CD1c-positive myeloid dendritic cell (primary cell): ENCODE results near the gene LAYN.

Source experiments
- DNase-seq: peaks from one replicate; pipeline ENCODE4 v3.0.0-alpha.2; 2016; ENCODE audit errors: extremely low spot score

Gene LAYN

DNA sequence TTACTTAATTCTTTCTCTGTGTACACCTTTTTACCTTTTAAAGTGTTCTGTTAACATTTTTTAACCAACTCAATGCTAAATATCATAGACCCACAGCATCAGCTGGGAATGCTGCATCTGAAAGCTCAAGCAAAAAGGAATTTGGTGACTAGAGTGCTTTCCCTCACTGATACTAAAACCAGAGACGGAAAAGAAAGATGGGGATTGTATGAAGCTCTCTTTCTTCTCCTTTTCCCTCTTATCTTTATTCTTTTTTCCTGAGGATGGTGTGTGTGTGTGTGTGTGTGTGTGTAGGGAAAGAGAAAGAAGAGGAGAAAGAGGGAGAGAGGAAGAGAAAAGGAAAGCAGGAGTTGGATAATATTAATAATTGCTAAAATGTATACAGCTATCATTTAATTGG, 57.6 kb downstream of the LAYN start:
- DNase-seq = no peak

DNA sequence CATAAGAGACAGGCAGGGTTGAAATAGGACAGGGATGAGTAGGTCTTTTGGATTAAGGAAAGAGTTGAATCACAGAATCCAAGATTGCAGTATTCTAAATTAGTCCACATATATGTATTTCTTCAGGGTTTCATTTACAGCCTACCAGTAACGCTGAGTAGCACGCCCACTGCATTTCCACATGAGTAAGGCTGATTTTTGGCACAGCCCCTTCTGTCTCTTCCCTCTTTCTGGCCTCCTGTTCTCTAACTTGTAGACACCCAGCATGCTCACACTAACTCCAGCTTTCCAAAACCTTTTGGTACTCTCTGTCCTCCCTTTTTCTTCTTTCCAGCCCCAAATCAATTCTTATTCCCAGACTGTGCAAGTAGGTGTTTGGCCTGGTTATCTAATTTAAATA, 58.0 kb downstream of the LAYN start:
- peak; percentile 51 for DNase-seq

DNA sequence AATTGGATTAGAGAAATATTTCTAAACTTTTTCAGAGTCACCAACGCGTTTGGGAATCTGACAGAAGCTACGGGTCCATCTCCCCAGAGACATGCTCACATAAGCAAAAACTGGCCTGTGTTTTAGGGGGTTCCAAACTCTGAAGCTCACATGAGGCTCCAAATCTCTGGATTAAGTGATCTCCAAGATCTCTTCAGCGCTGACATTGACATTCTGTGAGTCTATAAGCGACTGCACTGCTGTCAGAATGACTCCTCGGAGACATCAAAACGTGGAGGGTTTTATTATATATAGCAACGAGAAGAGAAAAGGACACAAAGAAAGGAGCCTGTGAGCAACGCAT, 61.1 kb downstream of the LAYN start:
- no peak for DNase-seq

DNA sequence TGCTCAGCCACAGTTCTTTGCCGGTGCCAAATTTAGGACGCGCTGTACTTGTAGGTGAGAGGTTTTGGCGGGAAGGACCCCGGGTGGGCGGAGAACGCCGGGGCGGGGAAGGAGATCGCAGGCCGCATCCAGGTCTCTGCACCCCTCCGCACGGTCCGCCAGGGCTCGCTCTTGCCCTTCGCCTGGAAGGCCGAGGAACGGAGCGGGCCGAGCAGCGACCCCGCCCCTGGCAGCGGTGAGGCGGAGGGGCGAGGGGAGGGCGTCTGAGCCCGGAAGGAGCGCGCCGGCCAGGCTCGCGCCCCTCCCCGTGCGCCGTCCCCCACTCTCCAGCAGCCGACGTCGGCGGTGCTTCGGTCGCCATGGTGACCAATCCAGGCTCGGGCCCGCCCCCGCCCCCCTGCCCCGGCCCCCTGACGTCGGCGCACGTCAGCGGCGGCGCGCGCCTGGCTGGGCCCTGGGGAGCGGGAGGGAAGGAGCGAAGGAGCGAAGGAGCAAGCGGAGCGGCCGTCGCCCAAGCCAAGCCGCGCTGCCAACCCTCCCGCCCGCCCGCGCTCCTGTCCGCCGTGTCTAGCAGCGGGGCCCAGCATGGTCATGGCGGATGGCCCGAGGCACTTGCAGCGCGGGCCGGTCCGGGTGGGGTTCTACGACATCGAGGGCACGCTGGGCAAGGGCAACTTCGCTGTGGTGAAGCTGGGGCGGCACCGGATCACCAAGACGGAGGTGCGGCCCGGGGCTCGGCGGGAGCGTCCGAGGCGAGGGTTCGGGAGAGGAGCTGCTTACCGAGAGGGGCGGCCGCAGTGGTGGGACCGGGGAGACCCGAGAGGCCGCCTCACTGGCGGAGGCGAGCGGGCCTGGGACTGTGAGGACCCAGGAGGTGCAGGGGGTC, 61.7 kb downstream of the LAYN start, which contains the start of gene SIK2:
TSS of gene SIK2 (plus strand) at position 471 of the 886 bp plus-strand sequence. CDS start at position 586, 115 bp downstream.
- DNase-seq = peak; percentile 89

DNA sequence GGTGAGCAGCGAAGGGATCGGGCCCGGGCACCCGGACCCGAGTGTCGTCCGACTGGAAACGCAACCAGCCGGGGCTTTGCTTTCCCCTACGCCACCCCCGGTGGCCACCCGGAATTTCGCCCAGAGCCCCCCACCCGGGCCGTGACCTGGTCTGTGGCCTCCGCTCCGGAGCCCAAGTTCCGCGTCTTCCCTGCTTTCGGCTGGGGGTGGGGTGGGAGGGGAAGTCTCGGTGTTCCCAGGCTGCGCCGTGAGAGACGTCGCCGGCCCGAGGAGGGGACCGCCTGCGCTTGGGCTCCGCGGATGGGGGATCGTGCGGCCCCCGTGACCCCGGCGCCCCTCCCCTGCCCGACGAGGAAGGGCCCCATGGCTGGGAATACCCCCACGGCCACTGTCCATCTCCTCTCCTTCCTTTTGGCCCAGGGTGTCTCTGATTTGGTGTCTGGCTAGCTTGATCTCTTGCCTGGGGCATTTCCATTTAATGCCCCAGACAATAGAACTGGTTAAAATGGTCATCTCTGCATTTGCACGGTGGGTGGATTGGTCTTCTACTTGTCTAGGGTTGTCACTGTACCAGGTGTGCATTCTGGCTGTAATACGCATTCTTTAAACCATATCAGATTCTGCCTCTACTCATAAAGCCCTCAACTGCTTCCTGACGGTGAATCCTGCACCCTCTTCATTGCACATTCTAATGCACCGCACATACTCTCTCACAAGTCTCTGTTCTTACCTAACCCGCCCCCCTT, 62.5 kb downstream of the LAYN start:
- peak; percentile 64 for DNase-seq

DNA sequence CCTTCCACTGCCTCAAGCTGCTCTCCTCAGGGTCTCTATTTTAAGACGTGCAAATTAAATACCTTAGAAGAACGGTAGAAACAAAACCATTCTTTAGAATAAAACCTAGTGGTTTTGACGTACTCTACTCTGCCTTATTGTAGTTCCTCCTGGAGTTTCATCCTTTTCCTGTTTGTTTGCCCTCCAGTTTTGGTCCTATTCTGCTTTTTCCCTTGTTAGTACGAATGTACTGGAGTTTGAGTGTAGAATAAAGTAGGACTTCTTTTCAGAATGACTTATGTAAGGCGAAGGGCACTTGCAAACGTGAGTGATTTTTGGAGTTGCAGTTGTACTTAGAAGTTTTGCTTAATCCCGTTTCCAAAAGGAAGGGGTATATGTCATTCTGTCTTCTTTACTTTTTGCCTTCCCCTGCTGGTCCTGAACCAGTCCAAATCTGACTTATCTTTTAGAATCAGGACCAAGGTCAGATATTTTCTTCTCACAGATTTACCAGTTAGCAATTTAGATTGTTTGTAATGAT, 63.2 kb downstream of the LAYN start:
- peak; percentile 28 for DNase-seq

DNA sequence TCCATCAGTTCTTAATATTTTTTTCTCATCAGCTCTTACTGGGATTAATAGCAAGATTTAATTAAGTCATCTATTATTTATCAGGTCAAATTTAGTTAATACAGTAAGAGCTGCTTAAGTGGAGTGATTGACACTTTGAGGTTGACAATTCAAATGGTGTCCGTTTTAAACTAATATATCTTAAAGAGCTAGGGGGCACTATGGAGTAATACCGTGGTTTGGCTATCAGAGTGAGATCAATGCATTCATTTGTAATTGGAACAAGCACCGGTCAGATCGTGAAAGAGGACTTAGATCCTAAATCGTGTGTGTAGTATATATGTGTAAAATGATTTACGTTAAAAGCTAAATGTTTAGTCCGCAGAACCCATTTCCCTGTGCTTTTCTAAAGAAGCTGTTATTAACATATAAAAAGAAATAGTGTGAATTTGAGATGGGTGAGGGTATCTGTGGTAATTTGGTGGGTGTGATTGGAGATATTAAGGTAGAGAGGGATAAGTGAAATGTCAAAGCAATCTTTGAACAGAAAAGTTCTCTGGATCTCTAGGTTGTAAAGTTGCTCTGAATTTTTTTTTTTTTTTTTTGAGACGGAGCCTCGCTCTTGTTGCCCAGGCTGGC, 64.0 kb downstream of the LAYN start:
- peak; percentile 66 for DNase-seq

DNA sequence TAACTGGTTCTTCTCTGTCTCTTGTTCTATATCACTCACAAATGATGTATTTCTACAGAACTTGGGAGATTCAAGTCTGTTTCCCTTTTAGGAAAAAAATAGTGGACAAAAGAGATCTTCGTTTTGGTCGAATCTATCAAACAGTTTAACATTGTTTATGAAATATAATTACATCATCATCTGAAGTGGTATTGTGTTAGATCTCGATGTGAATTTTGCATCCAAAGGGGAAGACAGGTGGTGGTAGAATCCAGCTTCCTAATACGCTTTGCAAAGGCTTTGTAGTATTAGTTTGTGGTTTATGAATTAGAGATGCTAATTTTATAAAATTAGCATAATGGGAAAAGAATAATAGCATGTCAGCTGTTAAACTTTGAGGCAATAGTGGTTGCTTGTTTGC, 65.2 kb downstream of the LAYN start:
- DNase-seq = no peak

DNA sequence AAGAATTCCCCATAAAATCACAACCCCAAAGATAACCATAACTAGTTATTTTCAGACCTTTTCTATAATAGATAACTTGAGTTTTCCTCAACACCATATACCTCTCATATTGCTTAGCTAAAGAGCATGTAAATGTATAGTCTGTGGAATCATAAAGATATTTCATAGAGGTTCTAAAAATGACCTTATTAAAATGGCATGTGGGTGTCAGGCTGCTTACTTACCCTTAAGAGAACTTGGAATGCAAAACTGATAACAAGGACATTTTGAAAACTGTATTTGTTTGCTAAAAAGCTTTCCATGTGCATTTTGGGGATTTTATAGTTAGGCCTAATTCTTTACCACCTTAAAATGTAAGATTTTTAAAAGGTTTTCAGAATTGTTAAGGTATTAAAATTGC, 66.5 kb downstream of the LAYN start:
- DNase-seq = no peak

DNA sequence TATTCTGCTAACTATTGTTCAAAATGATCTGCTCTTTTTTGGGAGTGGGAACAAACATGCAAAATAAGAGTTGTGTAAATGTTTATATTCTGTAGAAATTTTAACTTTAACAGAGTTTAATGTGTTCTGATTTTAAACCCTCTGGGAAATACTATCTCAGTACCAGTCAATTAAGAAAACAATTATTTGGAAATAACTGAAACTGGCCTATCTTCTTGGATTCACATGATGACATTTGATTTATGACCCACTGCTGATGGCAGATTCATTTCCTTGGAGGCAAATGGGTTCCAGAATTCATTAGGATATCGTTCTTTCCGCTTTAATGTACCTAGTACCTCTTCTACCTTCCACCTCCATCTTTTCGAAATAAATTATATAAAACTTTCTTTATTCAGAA, 67.2 kb downstream of the LAYN start:
- no peak for DNase-seq
